Vagina (tissue), 2 donors: ENCODE results near the gene HNRNPC. TPM values are rescaled to one million over a fixed set of nuclear protein-coding genes. Genes with fewer than 3 reads are reported as not detected.

Source experiments
- DNase-seq, 2 donors: peaks; one replicate each; pipeline ENCODE4 v3.0.0-alpha.2; 2017; ENCODE audit errors: extremely low spot score in 2 of 2
- H3K27ac ChIP-seq: fragments of 200-600 bp; sonication (generic); one replicate; pipeline ENCODE4 v1.5.1; 2019
- H3K27me3 ChIP-seq: fragments of 200-600 bp; sonication (generic); one replicate; pipeline ENCODE4 v1.5.1; 2019
- H3K36me3 ChIP-seq, 2 donors: fragments of 200-600 bp; sonication (generic); one replicate each; pipeline ENCODE4 v1.5.1; 2017 to 2019
- H3K4me1 ChIP-seq: fragments of 200-600 bp; sonication (generic); one replicate; pipeline ENCODE4 v1.5.1; 2019
- H3K4me3 ChIP-seq, 2 donors: fragments of 200-600 bp; sonication (generic); 1 replicate in 1 of 2; 2 replicates in 1 of 2; pipeline ENCODE4 v1.5.1; 2016 to 2019
- H3K9me3 ChIP-seq: fragments of 200-600 bp; sonication (generic); one replicate; pipeline ENCODE4 v1.5.1; 2019
- POLR2A ChIP-seq, 2 donors: fragments of 450-650 bp; IDR thresholded peaks; one replicate each; pipeline ENCODE4 v1.6.1; 2017; ENCODE audit warnings: antibody characterized with exemption in 2 of 2, mild to moderate bottlenecking in 2 of 2, moderate library complexity in 2 of 2
- POLR2AphosphoS5 ChIP-seq, 2 donors: sonication (generic); formaldehyde crosslinking; IDR thresholded peaks; one replicate each; pipeline ENCODE4 v1.9.0; 2017; ENCODE audit warnings: antibody characterized with exemption in 2 of 2, mild to moderate bottlenecking in 2 of 2, low read depth in 1 of 2; ENCODE audit not compliant: insufficient read depth in 1 of 2
- intact Hi-C: fragments of 100-400 bp; cut with DNase I; formaldehyde crosslinking; loops from one replicate; pipeline ENCODE4 v1.15.1; 2023
- total RNA-seq: library from RNA; depleted of rRNA; stranded (reverse); fragments of >200 nt; gene quantifications from one replicate; pipeline ENCODE4 v1.2.3, GENCODE V29; 2016
- TF ChIP-seq, protein P1 (sequence below), 3 experiments: fragments of 450-650 bp in 2 of 3; fragments of 200-600 bp in 1 of 3; sonication (generic) in 1 of 3; IDR thresholded peaks; one replicate each; pipeline ENCODE4 v1.5.1; 2017 to 2019; ENCODE audit warnings: antibody characterized with exemption in 3 of 3, mild to moderate bottlenecking in 2 of 3, moderate library complexity in 2 of 3

HNRNPC gene
- total RNA-seq, 1 donor from 2014 or later, result 345 TPM

- peaks cover 74% of the 10 kb centered on the region for H3K4me1 ChIP-seq
- H3K27ac ChIP-seq, result no peak overlapping the region
Observed at GRCh38 chr14:21241218-21241819, 27.9 kb downstream of the HNRNPC start.

DNA sequence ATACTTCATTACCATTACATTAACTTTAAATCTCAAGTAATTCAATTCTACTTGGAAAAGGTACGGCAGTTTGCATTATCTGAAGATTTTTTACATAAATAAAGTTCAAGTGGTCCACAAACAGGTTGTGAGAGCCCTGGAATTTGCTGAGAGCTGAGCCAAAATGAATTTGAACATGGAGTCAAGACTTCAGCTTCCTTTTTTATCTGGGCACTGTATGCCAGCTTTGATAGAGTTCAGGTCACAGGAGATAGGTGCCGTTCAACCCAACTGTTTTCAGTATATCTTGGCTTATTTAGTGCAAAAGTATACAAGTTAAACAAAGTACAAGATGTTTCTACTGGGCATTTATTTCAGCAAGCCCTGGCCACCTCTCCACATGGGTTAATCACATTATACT, 28.8 kb downstream of the HNRNPC start:
- TF ChIP-seq, protein P1, sequence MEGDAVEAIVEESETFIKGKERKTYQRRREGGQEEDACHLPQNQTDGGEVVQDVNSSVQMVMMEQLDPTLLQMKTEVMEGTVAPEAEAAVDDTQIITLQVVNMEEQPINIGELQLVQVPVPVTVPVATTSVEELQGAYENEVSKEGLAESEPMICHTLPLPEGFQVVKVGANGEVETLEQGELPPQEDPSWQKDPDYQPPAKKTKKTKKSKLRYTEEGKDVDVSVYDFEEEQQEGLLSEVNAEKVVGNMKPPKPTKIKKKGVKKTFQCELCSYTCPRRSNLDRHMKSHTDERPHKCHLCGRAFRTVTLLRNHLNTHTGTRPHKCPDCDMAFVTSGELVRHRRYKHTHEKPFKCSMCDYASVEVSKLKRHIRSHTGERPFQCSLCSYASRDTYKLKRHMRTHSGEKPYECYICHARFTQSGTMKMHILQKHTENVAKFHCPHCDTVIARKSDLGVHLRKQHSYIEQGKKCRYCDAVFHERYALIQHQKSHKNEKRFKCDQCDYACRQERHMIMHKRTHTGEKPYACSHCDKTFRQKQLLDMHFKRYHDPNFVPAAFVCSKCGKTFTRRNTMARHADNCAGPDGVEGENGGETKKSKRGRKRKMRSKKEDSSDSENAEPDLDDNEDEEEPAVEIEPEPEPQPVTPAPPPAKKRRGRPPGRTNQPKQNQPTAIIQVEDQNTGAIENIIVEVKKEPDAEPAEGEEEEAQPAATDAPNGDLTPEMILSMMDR (IDR thresholded peaks at IDR 0.05), result no peak
- intact Hi-C loops, result no loop called here
- Histone ChIP-seq H3K27me3 (no peaks in the 10 kb centered on the region), H3K4me1 (peaks cover 76% of the 10 kb centered on the region), H3K9me3 (no peaks in the 10 kb centered on the region), H3K4me3 (no peak overlapping the region), H3K27ac (no peak overlapping the region), H3K36me3 (no peaks in the 10 kb centered on the region)
- DNase-seq, result no peak

More at GRCh38 chr14:21241218-21241819, 27.9 kb downstream of the HNRNPC start:
- H3K36me3 ChIP-seq, result no peaks in the 10 kb centered on the region
- DNase-seq, result no peak
- H3K4me3 ChIP-seq, result no peak overlapping the region
- intact Hi-C loops, result no loop called here
- H3K9me3 ChIP-seq, result no peaks in the 10 kb centered on the region
- TF ChIP-seq POLR2AphosphoS5 (IDR thresholded peaks at IDR 0.05; ENCODE audit: insufficient read depth in 1 of 2, low read depth in 1 of 2), result no peak
- TF ChIP-seq, protein P1 (IDR thresholded peaks at IDR 0.05), result peak in 1 of 3 experiments; percentile 9
- TF ChIP-seq POLR2A (IDR thresholded peaks at IDR 0.05), result no peak
- H3K27me3 ChIP-seq, result no peaks in the 10 kb centered on the region

DNA sequence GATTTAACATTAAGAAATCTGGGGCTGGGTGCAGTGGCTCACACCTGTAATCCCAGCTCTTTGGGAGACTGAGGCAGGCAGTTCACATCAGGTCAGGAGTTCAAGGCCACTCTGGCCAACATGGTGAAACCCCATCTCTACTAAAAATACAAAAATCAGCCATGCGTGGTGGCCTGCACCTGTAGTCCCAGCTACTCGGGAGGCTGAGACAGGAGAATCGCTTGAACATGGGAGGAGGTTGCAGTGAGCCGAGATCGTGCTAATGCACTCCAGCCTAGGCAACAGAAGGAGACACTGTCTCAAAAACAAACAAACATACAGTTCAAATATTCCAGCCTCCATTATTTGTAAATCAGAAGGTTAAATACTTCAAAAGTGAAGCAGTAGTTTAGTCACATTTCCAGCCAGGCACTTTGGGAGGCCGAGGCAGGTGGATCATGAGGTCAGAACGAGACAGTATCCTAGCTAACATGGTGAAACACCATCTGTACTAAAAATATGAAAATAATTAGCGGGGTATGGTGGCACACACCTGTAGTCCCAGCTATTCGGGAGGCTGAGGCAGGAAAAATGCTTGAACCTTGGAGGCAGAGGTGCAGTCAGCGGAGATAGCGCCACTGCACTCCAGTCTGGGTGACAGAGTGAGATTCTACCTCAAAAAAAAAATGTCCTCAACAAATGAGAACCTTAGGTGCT, 30.3 kb downstream of the HNRNPC start:
- intact Hi-C loops, result no loop called here
- Histone ChIP-seq H3K4me3 (no peak overlapping the region), H3K36me3 (peaks cover 0 to 5% of the 10 kb centered on the region in 2 donors), H3K4me1 (peaks cover 77% of the 10 kb centered on the region), H3K9me3 (no peaks in the 10 kb centered on the region), H3K27ac (no peak overlapping the region), H3K27me3 (no peaks in the 10 kb centered on the region)
- TF ChIP-seq, protein P1 (IDR thresholded peaks at IDR 0.05), result no peak
- TF ChIP-seq POLR2A (IDR thresholded peaks at IDR 0.05) (no peak), POLR2AphosphoS5 (IDR thresholded peaks at IDR 0.05; ENCODE audit: insufficient read depth in 1 of 2, low read depth in 1 of 2) (no peak)
- DNase-seq, result no peak

GRCh38 chr14:21236948-21237797, 32.1 kb downstream of the HNRNPC start:
- TF ChIP-seq POLR2A (IDR thresholded peaks at IDR 0.05) (no peak), POLR2AphosphoS5 (IDR thresholded peaks at IDR 0.05; ENCODE audit: insufficient read depth in 1 of 2, low read depth in 1 of 2) (no peak)
- TF ChIP-seq, protein P1 (IDR thresholded peaks at IDR 0.05), result no peak
- DNase-seq, result no peak
- no peak overlapping the region for H3K4me3 ChIP-seq
- no peaks in the 10 kb centered on the region for H3K27me3 ChIP-seq
- peaks cover 0 to 19% of the 10 kb centered on the region in 2 donors for H3K36me3 ChIP-seq
- intact Hi-C loops, result no loop called here
- peaks cover 88% of the 10 kb centered on the region for H3K4me1 ChIP-seq
- no peaks in the 10 kb centered on the region for H3K9me3 ChIP-seq
- H3K27ac ChIP-seq, result no peak overlapping the region
